GM20000 (cell line): Measurements from ENCODE around the gene C15orf40.
"Not testable (repeated sequence)": the region's sequence is repeated elsewhere in the genome, so short reads cannot be mapped to it uniquely, and the experiment has no call there.

Source experiments
- DNase-seq: peaks from one replicate; pipeline ENCODE4 v3.0.0; 2012; ENCODE audit warnings: low spot score
- CTCF ChIP-seq: IDR thresholded peaks from 2 replicates; pipeline ENCODE4 v1.5.1; 2012; ENCODE audit warnings: mild to moderate bottlenecking, control low read depth; ENCODE audit errors: extremely low read depth, missing control alignments

C15orf40 gene

DNA sequence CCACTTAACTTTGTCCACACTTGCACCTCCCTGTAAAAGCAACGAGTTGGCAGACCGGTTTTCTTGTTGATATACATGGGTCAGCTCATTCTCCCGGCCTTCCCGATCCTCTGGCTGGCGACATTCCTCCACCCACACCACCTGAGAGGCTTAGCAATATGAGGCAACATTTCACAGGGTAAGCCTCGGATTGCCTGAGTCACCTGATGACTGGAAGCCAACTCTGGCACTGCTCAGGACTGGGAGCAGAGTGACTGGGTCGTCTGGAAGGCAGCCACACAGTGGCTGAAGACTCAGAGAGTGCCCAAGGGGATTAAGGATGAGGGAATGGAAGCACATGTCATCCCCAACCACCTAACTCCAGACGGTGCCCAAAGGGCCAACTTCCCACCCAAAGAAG is 68.7 kb downstream of the C15orf40 start:
- DNase-seq = no peak
- no peak for TF ChIP-seq CTCF

GRCh38 chr15:82939678-82940077 is 71.8 kb downstream of the C15orf40 start:
- not testable (repeated sequence) for DNase-seq
